Measurements from ENCODE around the gene C1QC. TPM values are rescaled to one million over a fixed set of nuclear protein-coding genes. Genes with fewer than 3 reads are reported as not detected.

C1QC gene
- total RNA-seq, 1 experiment from 2014 or later = not detected

DNA sequence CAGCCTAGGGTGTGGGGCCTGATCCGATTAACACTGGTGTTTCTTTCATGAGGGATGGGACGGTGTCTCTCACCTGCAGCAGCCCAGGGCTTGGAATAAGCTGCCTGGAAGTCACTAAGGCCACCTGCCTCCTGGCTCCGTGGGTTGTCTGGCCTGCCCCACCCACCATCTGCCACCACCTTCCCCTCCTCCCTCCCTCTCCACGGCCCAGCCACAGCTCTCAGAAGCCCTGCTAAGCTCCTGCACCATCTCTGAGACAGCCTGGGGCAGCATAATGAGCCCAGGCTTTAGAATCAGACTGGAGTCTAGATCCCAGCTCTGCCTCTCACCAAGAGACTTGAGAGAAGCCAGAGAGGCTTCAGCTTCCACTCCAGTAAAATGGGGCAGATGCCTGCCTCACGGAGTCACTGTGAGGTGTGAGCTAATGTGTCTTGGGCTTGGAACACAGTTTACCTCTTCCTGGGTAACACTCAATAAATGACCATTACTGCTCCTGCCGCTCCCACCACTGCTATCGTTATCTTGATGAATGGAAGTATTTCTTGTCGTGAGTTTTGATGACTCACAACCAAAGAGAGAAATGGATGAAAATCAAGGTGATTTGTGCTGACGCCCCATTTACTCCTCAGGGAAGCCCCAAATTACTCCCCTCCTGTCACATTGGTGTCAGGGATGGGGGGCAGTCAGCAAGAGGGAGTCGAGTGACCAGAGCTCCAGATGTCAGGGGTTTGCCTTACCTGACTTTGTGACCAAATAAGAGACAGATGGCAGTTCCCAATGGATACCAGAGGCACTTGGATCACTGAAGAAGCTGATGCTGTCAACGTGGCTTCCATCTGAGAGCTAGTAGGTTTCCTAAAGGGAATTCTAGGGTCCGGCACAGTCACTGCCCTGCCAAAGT lies 30.5 kb upstream of the C1QC start:
- ChIA-PET POLR2A (ENCODE audit: low non-redundant PET) (no interaction called here), CTCF (no interaction called here)
- BruUV-seq (replicated peaks) = no TSS peak
- no peaks in the 10 kb centered on the region for H3K36me3 ChIP-seq (ENCODE audit: insufficient read depth, low read length, poor library complexity, severe bottlenecking)
- no peaks in the 10 kb centered on the region for H3K9me3 ChIP-seq (ENCODE audit: low read depth, low read length, poor library complexity, severe bottlenecking)
- no peak overlapping the region for H3K4me3 ChIP-seq (ENCODE audit: low read depth, low read length, poor library complexity, severe bottlenecking)
- TF ChIP-seq, protein P1, sequence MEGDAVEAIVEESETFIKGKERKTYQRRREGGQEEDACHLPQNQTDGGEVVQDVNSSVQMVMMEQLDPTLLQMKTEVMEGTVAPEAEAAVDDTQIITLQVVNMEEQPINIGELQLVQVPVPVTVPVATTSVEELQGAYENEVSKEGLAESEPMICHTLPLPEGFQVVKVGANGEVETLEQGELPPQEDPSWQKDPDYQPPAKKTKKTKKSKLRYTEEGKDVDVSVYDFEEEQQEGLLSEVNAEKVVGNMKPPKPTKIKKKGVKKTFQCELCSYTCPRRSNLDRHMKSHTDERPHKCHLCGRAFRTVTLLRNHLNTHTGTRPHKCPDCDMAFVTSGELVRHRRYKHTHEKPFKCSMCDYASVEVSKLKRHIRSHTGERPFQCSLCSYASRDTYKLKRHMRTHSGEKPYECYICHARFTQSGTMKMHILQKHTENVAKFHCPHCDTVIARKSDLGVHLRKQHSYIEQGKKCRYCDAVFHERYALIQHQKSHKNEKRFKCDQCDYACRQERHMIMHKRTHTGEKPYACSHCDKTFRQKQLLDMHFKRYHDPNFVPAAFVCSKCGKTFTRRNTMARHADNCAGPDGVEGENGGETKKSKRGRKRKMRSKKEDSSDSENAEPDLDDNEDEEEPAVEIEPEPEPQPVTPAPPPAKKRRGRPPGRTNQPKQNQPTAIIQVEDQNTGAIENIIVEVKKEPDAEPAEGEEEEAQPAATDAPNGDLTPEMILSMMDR (conservative IDR thresholded peaks at IDR 0.05; ENCODE audit: low read depth, low read length) = no peak
- no peak overlapping the region for H3K27ac ChIP-seq (ENCODE audit: low read depth, low read length, poor library complexity, severe bottlenecking)
- no peaks in the 10 kb centered on the region for H3K4me1 ChIP-seq (ENCODE audit: insufficient read depth, low read length, poor library complexity, severe bottlenecking)
- peaks cover 87% of the 10 kb centered on the region for H3K27me3 ChIP-seq (replicated peaks; ENCODE audit: insufficient read depth, low read depth, low read length, poor library complexity)
- intact Hi-C loops (cut with micrococcal nuclease; ENCODE audit: unreplicated experiment) = no loop called here
- DNase-seq (ENCODE audit: low spot score) = no peak

DNA sequence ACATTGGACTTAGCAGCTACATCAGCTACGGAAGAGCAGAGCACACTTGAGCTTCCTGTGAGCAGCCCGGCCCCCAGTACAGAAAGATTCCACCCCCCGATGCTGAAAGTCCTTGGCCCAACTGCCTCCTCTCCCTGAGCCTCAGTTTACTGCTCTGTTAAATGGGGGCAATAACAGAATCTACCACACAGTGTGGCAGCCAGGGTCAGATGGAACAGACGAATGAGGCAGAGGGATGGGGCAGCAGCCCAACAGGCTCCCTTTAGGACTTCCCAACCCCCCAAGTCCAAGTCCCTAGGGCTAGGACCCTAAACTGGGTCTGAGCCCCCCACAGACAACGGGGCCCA lies 29.9 kb upstream of the C1QC start:
- H3K27me3 ChIP-seq (replicated peaks; ENCODE audit: insufficient read depth, low read depth, low read length, poor library complexity) = peaks cover 87% of the 10 kb centered on the region
- ChIA-PET CTCF (no interaction called here), POLR2A (ENCODE audit: low non-redundant PET) (no interaction called here)
- no TSS peak for BruUV-seq (replicated peaks)
- H3K9me3 ChIP-seq (ENCODE audit: low read depth, low read length, poor library complexity, severe bottlenecking) = no peaks in the 10 kb centered on the region
- no peak overlapping the region for H3K27ac ChIP-seq (ENCODE audit: low read depth, low read length, poor library complexity, severe bottlenecking)
- H3K36me3 ChIP-seq (ENCODE audit: insufficient read depth, low read length, poor library complexity, severe bottlenecking) = no peaks in the 10 kb centered on the region
- DNase-seq (ENCODE audit: low spot score) = no peak
- no peak overlapping the region for H3K4me3 ChIP-seq (ENCODE audit: low read depth, low read length, poor library complexity, severe bottlenecking)
- intact Hi-C loops (cut with micrococcal nuclease; ENCODE audit: unreplicated experiment) = no loop called here
- no peak for TF ChIP-seq EZH2 (IDR thresholded peaks at IDR 0.05; ENCODE audit: borderline replicate concordance, low read depth, low read length, poor library complexity, severe bottlenecking)
- TF ChIP-seq, protein P1 (conservative IDR thresholded peaks at IDR 0.05; ENCODE audit: low read depth, low read length) = no peak
- H3K4me1 ChIP-seq (ENCODE audit: insufficient read depth, low read length, poor library complexity, severe bottlenecking) = no peaks in the 10 kb centered on the region

DNA sequence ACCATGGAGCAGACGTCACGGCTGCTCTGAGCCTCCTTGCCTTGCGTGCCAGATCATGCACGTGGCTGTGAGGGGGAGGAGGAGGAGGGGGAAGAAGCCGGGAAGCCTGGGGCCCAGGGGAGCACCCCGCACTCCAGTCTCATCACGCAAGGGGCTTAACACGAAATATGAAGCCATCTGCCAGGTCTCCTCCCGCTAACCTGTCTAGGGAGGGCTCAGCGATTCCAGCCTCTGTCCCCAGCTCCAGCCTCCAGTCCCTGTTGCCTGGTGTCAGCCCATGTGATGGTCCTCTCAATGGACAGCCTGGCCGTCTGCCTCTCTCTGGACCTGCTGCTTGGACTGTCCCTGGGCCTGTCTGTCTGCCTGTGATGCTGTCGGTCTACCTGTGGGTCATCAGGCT lies 29.5 kb upstream of the C1QC start:
- TF ChIP-seq, protein P1 (conservative IDR thresholded peaks at IDR 0.05; ENCODE audit: low read depth, low read length) = no peak
- TF ChIP-seq EZH2 (IDR thresholded peaks at IDR 0.05; ENCODE audit: borderline replicate concordance, low read depth, low read length, poor library complexity, severe bottlenecking) = no peak
- Histone ChIP-seq H3K4me1 (ENCODE audit: insufficient read depth, low read length, poor library complexity, severe bottlenecking) (no peaks in the 10 kb centered on the region), H3K4me3 (ENCODE audit: low read depth, low read length, poor library complexity, severe bottlenecking) (no peak overlapping the region), H3K27ac (ENCODE audit: low read depth, low read length, poor library complexity, severe bottlenecking) (no peak overlapping the region), H3K27me3 (replicated peaks; ENCODE audit: insufficient read depth, low read depth, low read length, poor library complexity) (peaks cover 87% of the 10 kb centered on the region), H3K9me3 (ENCODE audit: low read depth, low read length, poor library complexity, severe bottlenecking) (no peaks in the 10 kb centered on the region), H3K36me3 (ENCODE audit: insufficient read depth, low read length, poor library complexity, severe bottlenecking) (no peaks in the 10 kb centered on the region)
- DNase-seq (ENCODE audit: low spot score) = no peak
- BruUV-seq (replicated peaks) = no TSS peak
- intact Hi-C loops (cut with micrococcal nuclease; ENCODE audit: unreplicated experiment) = no loop called here
- ChIA-PET CTCF (no interaction called here), POLR2A (ENCODE audit: low non-redundant PET) (no interaction called here)

All from A673 (cell line).